RWPE1 (cell line): Measurements from ENCODE around the gene KRTAP5-9.
"Not testable (repeated sequence)": the region's sequence is repeated elsewhere in the genome, so short reads cannot be mapped to it uniquely, and the experiment has no call there.

ENCODE experiments used
- CTCF ChIA-PET: fragments of 350-600 bp; sonication (Branson Sonifier 250); formaldehyde crosslinking; extraction: SDS; loops from one replicate; lab custom pipeline; 2021; lab: Yijun Ruan, JAX
- POLR2A ChIA-PET: fragments of 400-600 bp; formaldehyde crosslinking; extraction: SDS; loops from one replicate; lab custom pipeline; 2020; ENCODE audit warnings: antibody characterized with exemption; ENCODE audit not compliant: low non-redundant PET; lab: Yijun Ruan, JAX
- DNase-seq: peaks from one replicate; pipeline ENCODE4 v3.0.0; 2012; ENCODE audit warnings: low spot score
- H3K27ac ChIP-seq: fragments of 450-650 bp; 2 replicates; pipeline ENCODE4 v1.5.1; 2017
- CTCF ChIP-seq: fragments of 450-650 bp; conservative IDR thresholded peaks from 2 replicates; pipeline ENCODE4 v1.5.1; 2017; ENCODE audit warnings: low read depth, mild to moderate bottlenecking

The KRTAP5-9 gene

GRCh38 chr11:71532036-71532610 is 16.1 kb upstream of the KRTAP5-9 start:
- no peak for TF ChIP-seq CTCF
- CTCF ChIA-PET, result no interaction called here

GRCh38 chr11:71534711-71535608 is 13.3 kb upstream of the KRTAP5-9 start:
- DNase-seq, H3K27ac ChIP-seq, POLR2A ChIA-PET, CTCF ChIA-PET: not testable (repeated sequence)

More at GRCh38 chr11:71532036-71532610, 16.1 kb upstream of the KRTAP5-9 start:
- POLR2A ChIA-PET, result no interaction called here
- no peak overlapping the region for H3K27ac ChIP-seq
- no peak for DNase-seq

- H3K27ac ChIP-seq, result no peak overlapping the region
- CTCF ChIA-PET, result no interaction called here
- no peak for DNase-seq
- POLR2A ChIA-PET, result no interaction called here
- no peak for TF ChIP-seq CTCF
Observed at GRCh38 chr11:71535825-71536224, 12.4 kb upstream of the KRTAP5-9 start.

GRCh38 chr11:71537537-71537936 is 10.7 kb upstream of the KRTAP5-9 start:
- no peak overlapping the region for H3K27ac ChIP-seq
- CTCF ChIA-PET, result interaction anchor here (0.7 to 1.0 kb wide), 2 partner anchors 16 to 22 kb away, joined by 3 to 6 read pairs; no protein-coding TSS in a partner anchor
- TF ChIP-seq CTCF, result no peak
- DNase-seq, result no peak
- POLR2A ChIA-PET, result no interaction called here

DNA sequence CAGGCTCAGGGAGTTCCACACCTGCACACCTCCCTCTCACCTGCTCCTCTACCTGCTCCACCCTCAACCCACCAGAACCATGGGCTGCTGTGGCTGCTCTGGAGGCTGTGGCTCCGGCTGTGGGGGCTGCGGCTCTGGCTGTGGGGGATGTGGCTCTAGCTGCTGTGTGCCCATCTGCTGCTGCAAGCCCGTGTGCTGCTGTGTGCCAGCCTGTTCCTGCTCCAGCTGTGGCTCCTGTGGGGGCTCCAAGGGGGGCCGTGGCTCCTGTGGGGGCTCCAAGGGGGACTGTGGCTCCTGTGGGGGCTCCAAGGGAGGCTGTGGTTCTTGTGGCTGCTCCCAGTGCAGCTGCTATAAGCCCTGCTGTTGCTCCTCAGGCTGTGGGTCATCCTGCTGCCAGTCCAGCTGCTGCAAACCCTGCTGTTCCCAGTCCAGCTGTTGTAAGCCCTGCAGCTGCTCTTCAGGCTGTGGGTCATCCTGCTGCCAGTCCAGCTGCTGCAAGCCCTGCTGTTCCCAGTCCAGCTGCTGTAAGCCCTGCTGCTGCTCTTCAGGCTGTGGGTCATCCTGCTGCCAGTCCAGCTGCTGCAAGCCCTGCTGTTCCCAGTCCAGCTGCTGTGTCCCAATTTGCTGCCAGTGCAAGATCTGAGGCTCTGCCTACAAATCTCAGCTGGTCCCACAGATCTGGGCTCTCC is 10.1 kb upstream of the KRTAP5-9 start, which contains the start of gene KRTAP5-8:
TSS of gene KRTAP5-8 (plus strand) at position 49 of the 689 bp plus-strand sequence. CDS start at position 80, 31 bp downstream.
- CTCF ChIA-PET, result interaction anchor here (0.7 kb wide), 1 partner anchor 16 kb away, joined by 6 read pairs; no protein-coding TSS in a partner anchor
- DNase-seq, POLR2A ChIA-PET, H3K27ac ChIP-seq: not testable (repeated sequence)

DNA sequence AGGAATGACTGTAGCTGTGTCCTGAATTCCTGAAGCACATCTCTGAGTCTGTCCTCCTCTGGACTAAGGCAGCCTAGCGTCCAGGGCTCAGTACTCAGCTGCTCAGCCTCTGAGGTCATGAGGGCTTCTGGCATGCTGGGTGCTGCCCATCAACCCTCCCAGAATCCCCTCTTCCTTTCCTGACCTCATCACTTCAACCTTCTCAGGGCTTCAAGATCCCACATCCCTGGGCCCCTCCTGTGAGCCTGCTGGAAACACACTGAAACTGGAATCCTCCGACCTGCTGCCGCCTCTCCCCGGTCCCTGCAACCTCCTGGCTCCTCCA is 9.6 kb upstream of the KRTAP5-9 start:
- H3K27ac ChIP-seq, result no peak overlapping the region
- ChIA-PET CTCF (no interaction called here), POLR2A (no interaction called here)
- DNase-seq, result no peak
- no peak for TF ChIP-seq CTCF

DNA sequence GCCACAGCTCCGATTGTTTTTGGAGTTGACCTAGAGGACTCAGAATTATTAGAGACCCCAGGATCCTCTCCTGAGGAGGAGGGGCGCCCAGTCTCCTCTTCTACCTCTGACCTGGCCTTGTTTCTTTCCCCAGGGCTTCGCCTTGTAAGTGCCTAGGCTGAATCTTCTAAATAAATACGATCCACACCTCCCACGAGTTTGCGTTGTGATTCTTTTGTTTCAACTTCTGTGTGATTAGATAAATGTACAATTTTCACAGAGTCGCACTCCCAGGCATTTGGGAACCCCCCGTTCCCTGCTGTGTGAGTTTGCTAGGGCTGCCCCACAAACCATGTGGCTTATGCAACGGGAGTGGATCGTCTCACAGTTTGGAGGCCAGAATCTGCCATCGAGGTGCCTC is 9.2 kb upstream of the KRTAP5-9 start:
- no peak overlapping the region for H3K27ac ChIP-seq
- no peak for DNase-seq
- ChIA-PET POLR2A (no interaction called here), CTCF (no interaction called here)
- TF ChIP-seq CTCF, result no peak

DNA sequence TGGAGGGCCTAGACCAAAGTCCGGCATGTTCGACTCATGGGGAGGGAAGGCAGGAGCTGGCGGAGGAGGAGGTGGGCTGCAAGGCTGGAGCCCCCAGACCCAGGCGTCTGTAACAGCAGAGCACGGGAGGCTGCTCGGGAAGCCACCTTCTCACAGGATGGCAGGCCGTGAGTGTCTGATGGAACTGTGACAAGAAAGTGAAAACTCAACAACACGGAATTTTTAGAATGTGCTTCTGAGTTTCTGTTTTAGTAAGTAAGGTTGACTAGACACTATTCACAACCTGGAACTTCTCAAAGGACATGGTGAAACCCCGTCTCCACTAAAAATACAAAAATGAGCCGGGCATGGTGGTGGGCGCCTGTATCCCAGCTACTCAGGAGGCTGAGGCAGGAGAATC is 8.2 kb upstream of the KRTAP5-9 start:
- CTCF ChIA-PET, POLR2A ChIA-PET, H3K27ac ChIP-seq, DNase-seq: not testable (repeated sequence)

DNA sequence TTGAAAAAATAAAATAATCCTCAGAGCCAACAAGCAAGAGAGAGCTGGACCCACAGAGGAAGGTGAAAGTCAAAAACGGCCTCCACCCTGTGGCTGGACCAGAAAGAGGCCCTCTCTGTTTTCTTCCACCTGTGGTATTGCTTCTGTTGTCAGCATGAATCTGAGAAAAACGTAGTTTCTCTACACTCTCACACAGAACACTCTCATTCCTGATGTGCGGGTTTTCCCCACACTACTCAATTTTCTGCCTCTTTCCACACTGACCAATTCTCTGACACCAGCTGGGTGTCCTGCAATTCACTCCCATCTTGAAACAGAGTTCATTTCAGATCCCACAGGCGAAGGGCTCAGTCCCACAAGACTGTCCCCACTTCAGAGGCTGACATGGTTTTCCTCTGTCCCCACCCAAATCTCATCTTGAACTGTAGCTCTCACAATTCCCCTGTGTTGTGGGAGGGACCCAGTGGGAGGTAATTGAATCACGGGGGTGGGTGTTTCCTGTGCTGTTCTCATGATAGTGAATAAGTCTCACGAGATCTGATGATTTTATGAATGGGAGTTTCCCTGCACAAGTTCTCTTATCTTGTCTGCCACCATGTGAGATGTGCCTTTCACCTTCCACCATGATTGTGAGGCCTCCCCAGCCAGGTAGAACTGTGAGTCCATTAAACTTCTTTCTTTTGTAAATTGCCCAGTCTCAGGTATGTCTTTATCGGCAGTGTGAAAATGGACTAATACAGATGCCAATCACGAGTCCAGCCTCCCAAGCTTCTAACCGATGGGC is 7.5 kb upstream of the KRTAP5-9 start:
- DNase-seq, H3K27ac ChIP-seq, CTCF ChIA-PET, POLR2A ChIA-PET: not testable (repeated sequence)
